HCT116 (cell line): Measurements from ENCODE around the gene CNPY4. TPM values are rescaled to one million over a fixed set of nuclear protein-coding genes. Genes with fewer than 3 reads are reported as not detected.

Experiments used
- ATAC-seq: fragments of 200-7000 bp; cut with Tn5 transposase; 2 replicates; pipeline ENCODE4 v1.9.1; 2020; ENCODE audit warnings: mild to moderate bottlenecking, moderate library complexity
- BruUV-seq: library from RNA; stranded (reverse); fragments of 400-500 nt; replicated peaks from 2 replicates; lab custom pipeline; 2021; lab: Mats Ljungman, UMichigan
- CTCF ChIA-PET: fragments of 300-600 bp; sonication (Branson Sonifier 250); formaldehyde crosslinking; loops from one replicate; lab custom pipeline; 2021; ENCODE audit warnings: antibody characterized with exemption; lab: Charles Lee
- POLR2A ChIA-PET: fragments of 300-600, 350-600 bp; sonication (Branson Sonifier 250); formaldehyde crosslinking; loops from one replicate; lab custom pipeline; 2021; ENCODE audit warnings: antibody characterized with exemption; lab: Charles Lee
- RAD21 ChIA-PET, 2 experiments: fragments of 300-600 bp; sonication (Branson Sonifier 250); formaldehyde crosslinking; loops; one replicate each; lab custom pipeline; 2023; ENCODE audit warnings: low total read pairs in 2 of 2; ENCODE audit not compliant: uncharacterized antibody in 2 of 2, unreplicated experiment in 2 of 2, low non-redundant PET in 1 of 2; lab: Charles Lee
- DNase-seq: peaks from one replicate; pipeline ENCODE4 v3.0.0-alpha.2; 2010; ENCODE audit warnings: low read depth, low spot score
- H2AFZ ChIP-seq: fragments of 200-600 bp; shearing (Covaris generic), sonication (generic); 2 replicates; pipeline ENCODE4 v1.6.1; 2017; ENCODE audit warnings: low read depth, mixed run types, mixed read lengths, antibody characterized with exemption, low read length; ENCODE audit not compliant: poor library complexity, severe bottlenecking
- H3K27ac ChIP-seq: 2 replicates; pipeline ENCODE4 v1.5.1; 2012; ENCODE audit warnings: low read depth, low read length
- H3K27me3 ChIP-seq: fragments of 200-600 bp; sonication (generic); 2 replicates; pipeline ENCODE4 v1.6.1; 2016; ENCODE audit warnings: mixed run types, low read length, mixed read lengths; ENCODE audit not compliant: insufficient read depth
- H3K36me3 ChIP-seq, 2 experiments: fragments of 200-500 bp in 1 of 2; fragments of 200-600 bp in 1 of 2; sonication (Bioruptor generic) in 1 of 2; sonication (generic) in 1 of 2; 2 replicates each; pipeline versions ENCODE4 v1.5.1 to v1.6.1; 2014 to 2016; ENCODE audit warnings: low read length in 2 of 2, inconsistent platforms in 1 of 2, mixed read lengths in 1 of 2, mixed run types in 1 of 2; ENCODE audit not compliant: insufficient read depth in 2 of 2, control insufficient read depth in 1 of 2
- H3K4me1 ChIP-seq, 2 experiments: fragments of 200-600 bp in 1 of 2; sonication (generic) in 1 of 2; 2 replicates each; pipeline versions ENCODE4 v1.5.1 to v1.6.1; 2012 to 2017; ENCODE audit warnings: low read length in 2 of 2, inconsistent platforms in 1 of 2, mild to moderate bottlenecking in 1 of 2, mixed read lengths in 1 of 2, mixed run types in 1 of 2, moderate library complexity in 1 of 2; ENCODE audit not compliant: insufficient read depth in 2 of 2, control insufficient read depth in 1 of 2
- H3K4me2 ChIP-seq: fragments of 200-600 bp; sonication (generic); 2 replicates; pipeline ENCODE4 v1.6.1; 2017; ENCODE audit warnings: mixed run types, low read length, mixed read lengths
- H3K4me3 ChIP-seq, 2 experiments: fragments of 200-600 bp in 1 of 2; sonication (generic) in 1 of 2; replicated peaks in 1 of 2; 2 replicates each; pipeline ENCODE4 v1.5.1; 2011 to 2016; ENCODE audit warnings: low read length in 2 of 2, control low read depth in 1 of 2, low read depth in 1 of 2, mild to moderate bottlenecking in 1 of 2, mixed read lengths in 1 of 2, mixed run types in 1 of 2
- H3K79me2 ChIP-seq: fragments of 200-600 bp; sonication (generic); 2 replicates; pipeline ENCODE4 v1.6.1; 2017; ENCODE audit warnings: mild to moderate bottlenecking, mixed run types, low read length, moderate library complexity, mixed read lengths; ENCODE audit not compliant: insufficient read depth
- H3K9ac ChIP-seq: fragments of 200-600 bp; sonication (generic); 2 replicates; pipeline ENCODE4 v1.6.1; 2016; ENCODE audit warnings: low read length, mixed read lengths
- H3K9me2 ChIP-seq: fragments of 200-600 bp; sonication (generic), shearing (Covaris generic); 2 replicates; pipeline ENCODE4 v1.6.1; 2017; ENCODE audit warnings: mixed run types, mild to moderate bottlenecking, moderate library complexity; ENCODE audit not compliant: insufficient read depth
- H3K9me3 ChIP-seq, 2 experiments: fragments of 200-500 bp in 1 of 2; fragments of 200-600 bp in 1 of 2; sonication (Bioruptor generic) in 1 of 2; sonication (generic) in 1 of 2; 2 replicates each; pipeline ENCODE4 v1.6.1; 2014 to 2017; ENCODE audit warnings: low read length in 2 of 2, mixed read lengths in 2 of 2, inconsistent platforms in 1 of 2, low read depth in 1 of 2, mild to moderate bottlenecking in 1 of 2, mixed run types in 1 of 2, moderate library complexity in 1 of 2; ENCODE audit not compliant: control insufficient read depth in 1 of 2, insufficient read depth in 1 of 2
- H4K20me1 ChIP-seq: fragments of 200-600 bp; sonication (generic), shearing (Covaris generic); 2 replicates; pipeline ENCODE4 v1.6.1; 2017; ENCODE audit warnings: mixed run types, mild to moderate bottlenecking, moderate library complexity; ENCODE audit not compliant: insufficient read depth
- CTCF ChIP-seq, 3 experiments: fragments of 200-600 bp in 1 of 3; sonication (generic) in 1 of 3; IDR thresholded peaks in 2 of 3; conservative IDR thresholded peaks in 1 of 3; 2 replicates each; pipeline ENCODE4 v1.5.1; 2012 to 2017; ENCODE audit warnings: low read depth in 2 of 3, low read length in 2 of 3, antibody characterized with exemption in 1 of 3, borderline replicate concordance in 1 of 3, control low read depth in 1 of 3, mild to moderate bottlenecking in 1 of 3, mixed read lengths in 1 of 3, mixed run types in 1 of 3, moderate library complexity in 1 of 3; ENCODE audit not compliant: insufficient read depth in 1 of 3
- JUND ChIP-seq: IDR thresholded peaks from 2 replicates; pipeline ENCODE4 v1.6.1; 2012
- intact Hi-C: fragments of 100-400 bp; cut with micrococcal nuclease; formaldehyde crosslinking; loops from 2 replicates; pipeline ENCODE4 v1.10.0; 2022
- total RNA-seq: library from RNA; stranded (reverse); gene quantifications from one replicate; pipeline ENCODE4 v1.2.1, GENCODE V29; 2021; ENCODE audit not compliant: unreplicated experiment

The CNPY4 gene
- total RNA-seq, 1 experiment from 2014 or later, result 2.6 TPM

GRCh38 chr7:100157334-100158228 is 38.1 kb downstream of the CNPY4 start:
- Histone ChIP-seq H3K9me2 (no peaks in the 10 kb centered on the region), H3K9ac (peak overlapping the region; percentile 84), H3K4me2 (peak overlapping the region; percentile 93), H3K79me2 (peaks cover 19% of the 10 kb centered on the region), H3K36me3 (peaks cover 14 to 16% of the 10 kb centered on the region in 2 experiments; a peak in 3 of 4 replicates), H4K20me1 (no peaks in the 10 kb centered on the region), H3K4me3 (peak overlapping the region; percentile 56 to 91), H3K9me3 (no peaks in the 10 kb centered on the region), H3K27ac (peak overlapping the region; percentile 91), H3K27me3 (no peaks in the 10 kb centered on the region), H2AFZ (no peak overlapping the region), H3K4me1 (peaks cover 15 to 23% of the 10 kb centered on the region in 2 experiments)
- BruUV-seq, result TSS peak; percentile 46
- ChIA-PET CTCF (interaction anchor here (1.0 kb wide), 1 partner anchor 9 kb away, joined by 4 read pairs; the partner anchor contains the start of gene LAMTOR4), POLR2A (no interaction called here), RAD21 (interaction anchor here in 1 of 2 experiments (0.6 kb wide), 1 partner anchor 70 kb away, joined by 11 read pairs; no protein-coding TSS in a partner anchor)
- no peak for TF ChIP-seq JUND
- TF ChIP-seq CTCF (IDR thresholded peaks at IDR 0.05 in 2 of 3, conservative IDR thresholded peaks at IDR 0.05 in 1 of 3; ENCODE audit: borderline replicate concordance in 1 of 3, insufficient read depth in 1 of 3, low read depth in 2 of 3, low read length in 2 of 3), result peak in 2 of 3 experiments; percentile 17 to 27; a peak in 3 of 6 replicates
- DNase-seq, result no peak
- peak; percentile 59 for ATAC-seq
- intact Hi-C loops, result no loop called here
